SH-SY5Y (cell line): ENCODE results near the gene FAT2.

Experiments
- GATA2 ChIP-seq: IDR thresholded peaks from 2 replicates; pipeline ENCODE4 v1.6.1; 2011; ENCODE audit warnings: mild to moderate bottlenecking, low read depth, low read length
- GATA3 ChIP-seq: IDR thresholded peaks from 2 replicates; pipeline ENCODE4 v1.6.1; 2011; ENCODE audit warnings: low read depth, mild to moderate bottlenecking, low read length, moderate library complexity

FAT2 gene

GRCh38 chr5:151557951-151558350 lies 33.2 kb downstream of the FAT2 start:
- TF ChIP-seq GATA3 = no peak
- TF ChIP-seq GATA2 = no peak

- TF ChIP-seq GATA2 = no peak
- TF ChIP-seq GATA3 = no peak
These were observed 33.7 kb downstream of the FAT2 start for GRCh38 chr5:151557466-151557865.

- TF ChIP-seq GATA3 (no peak), GATA2 (no peak)
These were observed 34.3 kb downstream of the FAT2 start for GRCh38 chr5:151556806-151557205.

- TF ChIP-seq GATA3 (no peak), GATA2 (no peak)
These were observed 35.2 kb downstream of the FAT2 start for GRCh38 chr5:151555760-151556576.

GRCh38 chr5:151553695-151554094 lies 37.4 kb downstream of the FAT2 start:
- TF ChIP-seq GATA3 = no peak
- no peak for TF ChIP-seq GATA2

- TF ChIP-seq GATA2 (no peak), GATA3 (no peak)
These were observed 37.9 kb downstream of the FAT2 start for GRCh38 chr5:151553130-151553670.

GRCh38 chr5:151551985-151552384 lies 39.1 kb downstream of the FAT2 start:
- TF ChIP-seq GATA2 = no peak
- no peak for TF ChIP-seq GATA3

GRCh38 chr5:151550146-151550545 lies 41.0 kb downstream of the FAT2 start:
- no peak for TF ChIP-seq GATA2
- no peak for TF ChIP-seq GATA3

- no peak for TF ChIP-seq GATA3
- TF ChIP-seq GATA2 = no peak
These were observed 41.4 kb downstream of the FAT2 start for GRCh38 chr5:151549713-151550112.

GRCh38 chr5:151547364-151547763 lies 43.8 kb downstream of the FAT2 start:
- TF ChIP-seq GATA3 (no peak), GATA2 (no peak)

GRCh38 chr5:151541571-151541970 lies 49.6 kb downstream of the FAT2 start:
- no peak for TF ChIP-seq GATA2
- TF ChIP-seq GATA3 = no peak
